ENCODE measurements around the gene SCFD2. TPM values are rescaled to one million over a fixed set of nuclear protein-coding genes. Genes with fewer than 3 reads are reported as not detected.

The SCFD2 gene
- total RNA-seq, 1 donor from 2014 or later, result 20.4 TPM

GRCh38 chr4:52947401-52948056, 418.3 kb downstream of the SCFD2 start:
- no peak for DNase-seq

GRCh38 chr4:52946855-52947254, 419.0 kb downstream of the SCFD2 start:
- no peak for DNase-seq

GRCh38 chr4:52945982-52946381, 419.9 kb downstream of the SCFD2 start:
- no peak for DNase-seq

GRCh38 chr4:52945326-52945898, 420.4 kb downstream of the SCFD2 start:
- no peak for DNase-seq

- DNase-seq, result no peak
These were observed 422.2 kb downstream of the SCFD2 start for GRCh38 chr4:52943677-52944076.

GRCh38 chr4:52942936-52943335, 422.9 kb downstream of the SCFD2 start:
- DNase-seq, result no peak

- DNase-seq, result no peak
These were observed 424.4 kb downstream of the SCFD2 start for GRCh38 chr4:52941450-52941849.

- DNase-seq, result no peak
These were observed 426.1 kb downstream of the SCFD2 start for GRCh38 chr4:52939739-52940138.

- DNase-seq, result no peak
These were observed 426.5 kb downstream of the SCFD2 start for GRCh38 chr4:52939325-52939724.

GRCh38 chr4:52937829-52938228, 428.0 kb downstream of the SCFD2 start:
- DNase-seq, result no peak

GRCh38 chr4:52936729-52937128, 429.1 kb downstream of the SCFD2 start:
- DNase-seq, result no peak

GRCh38 chr4:52935317-52935716, 430.5 kb downstream of the SCFD2 start:
- no peak for DNase-seq

GRCh38 chr4:52933738-52934137, 432.1 kb downstream of the SCFD2 start:
- no peak for DNase-seq

GRCh38 chr4:52932591-52933470, 433.0 kb downstream of the SCFD2 start:
- DNase-seq, result peak; percentile 5

- no peak for DNase-seq
These were observed 434.6 kb downstream of the SCFD2 start for GRCh38 chr4:52931243-52931642.

- DNase-seq, result no peak
These were observed 439.5 kb downstream of the SCFD2 start for GRCh38 chr4:52926196-52926974.

GRCh38 chr4:52925531-52925968, 440.3 kb downstream of the SCFD2 start:
- DNase-seq, result peak; percentile 7

GRCh38 chr4:52919461-52919860, 446.4 kb downstream of the SCFD2 start:
- DNase-seq, result no peak

GRCh38 chr4:52917817-52918216, 448.0 kb downstream of the SCFD2 start:
- DNase-seq, result no peak

GRCh38 chr4:52915730-52916300, 450.0 kb downstream of the SCFD2 start:
- DNase-seq, result no peak

GRCh38 chr4:52915191-52915590, 450.7 kb downstream of the SCFD2 start:
- DNase-seq, result no peak

GRCh38 chr4:52914051-52914605, 451.7 kb downstream of the SCFD2 start:
- no peak for DNase-seq

Data from dermis blood vessel endothelial cell (primary cell).